CD8-positive, alpha-beta memory T cell (primary cell): ENCODE measurements around the gene CSNK2B. TPM values are rescaled to one million over a fixed set of nuclear protein-coding genes. Genes with fewer than 3 reads are reported as not detected.

ENCODE experiments used
- CTCF ChIA-PET: fragments of 350-600 bp; sonication (Branson Sonifier 250); formaldehyde crosslinking; loops from one replicate; lab custom pipeline; 2021; ENCODE audit warnings: antibody characterized with exemption; lab: Charles Lee
- POLR2A ChIA-PET: fragments of 350-600 bp; sonication (Branson Sonifier 250); formaldehyde crosslinking; loops from one replicate; lab custom pipeline; 2021; ENCODE audit warnings: antibody characterized with exemption; lab: Charles Lee
- DNase-seq, 5 donors: peaks; one replicate each; pipeline versions ENCODE4 v3.0.0 to v3.0.0-alpha.2; 2020 to 2022; ENCODE audit warnings: mixed read lengths in 1 of 5
- H3K27ac ChIP-seq: one replicate; pipeline ENCODE4 v1.7.0; 2013; ENCODE audit warnings: low read depth, mild to moderate bottlenecking, low read length, moderate library complexity
- H3K27me3 ChIP-seq: 2 replicates; pipeline ENCODE4 v1.7.0; 2013; ENCODE audit warnings: low read length, mild to moderate bottlenecking; ENCODE audit not compliant: insufficient read depth, poor library complexity, severe bottlenecking
- H3K36me3 ChIP-seq: 2 replicates; pipeline ENCODE4 v1.7.0; 2013; ENCODE audit warnings: mild to moderate bottlenecking, low read length, moderate library complexity; ENCODE audit not compliant: insufficient read depth
- H3K4me1 ChIP-seq: 2 replicates; pipeline ENCODE4 v1.7.0; 2013; ENCODE audit warnings: mild to moderate bottlenecking, low read length, moderate library complexity; ENCODE audit not compliant: insufficient read depth
- H3K4me3 ChIP-seq: 2 replicates; pipeline ENCODE4 v1.7.0; 2013; ENCODE audit warnings: mild to moderate bottlenecking, low read length
- H3K9me3 ChIP-seq: 2 replicates; pipeline ENCODE4 v1.7.0; 2013; ENCODE audit warnings: mild to moderate bottlenecking, low read length
- H3K27ac Mint-ChIP-seq, 8 donors: one replicate each; pipeline ENCODE4 v1.8.0; 2020 to 2021; ENCODE audit warnings: mixed read lengths in 8 of 8, mild to moderate bottlenecking in 6 of 8, inconsistent platforms in 3 of 8, moderate library complexity in 3 of 8
- H3K27me3 Mint-ChIP-seq, 2 donors: one replicate each; pipeline ENCODE4 v1.8.0; 2020 to 2021; ENCODE audit warnings: mixed read lengths in 2 of 2, mild to moderate bottlenecking in 1 of 2, moderate library complexity in 1 of 2
- H3K36me3 Mint-ChIP-seq, 3 donors: one replicate each; pipeline ENCODE4 v1.8.0; 2020 to 2021; ENCODE audit warnings: mixed read lengths in 3 of 3, inconsistent platforms in 1 of 3, mild to moderate bottlenecking in 1 of 3
- H3K4me1 Mint-ChIP-seq, 3 donors: one replicate each; pipeline ENCODE4 v1.8.0; 2020 to 2021; ENCODE audit warnings: mixed read lengths in 3 of 3, inconsistent platforms in 1 of 3, mild to moderate bottlenecking in 1 of 3
- H3K4me3 Mint-ChIP-seq, 7 donors: one replicate each; pipeline ENCODE4 v1.8.0; 2020 to 2021; ENCODE audit warnings: mixed read lengths in 7 of 7, mild to moderate bottlenecking in 6 of 7, moderate library complexity in 4 of 7, inconsistent platforms in 2 of 7
- H3K9me3 Mint-ChIP-seq, 5 donors: one replicate each; pipeline ENCODE4 v1.8.0; 2020 to 2022; ENCODE audit warnings: mixed read lengths in 5 of 5, mild to moderate bottlenecking in 3 of 5, moderate library complexity in 2 of 5, inconsistent platforms in 1 of 5
- polyA plus RNA-seq: library from polyadenylated mRNA; unstranded; fragments of 300-500 nt; fragmentation: Illumina TruSeq; gene quantifications from one replicate; pipeline ENCODE4 v1.2.3, GENCODE V29; 2021
- total RNA-seq, 2 experiments: library from RNA; stranded (reverse); gene quantifications; one replicate each; pipeline ENCODE4 v1.2.3, GENCODE V29; 2021

Gene CSNK2B
- total and polyA plus RNA-seq, 3 experiments from 2014 or later: 265 to 334 (median 323) TPM

DNA sequence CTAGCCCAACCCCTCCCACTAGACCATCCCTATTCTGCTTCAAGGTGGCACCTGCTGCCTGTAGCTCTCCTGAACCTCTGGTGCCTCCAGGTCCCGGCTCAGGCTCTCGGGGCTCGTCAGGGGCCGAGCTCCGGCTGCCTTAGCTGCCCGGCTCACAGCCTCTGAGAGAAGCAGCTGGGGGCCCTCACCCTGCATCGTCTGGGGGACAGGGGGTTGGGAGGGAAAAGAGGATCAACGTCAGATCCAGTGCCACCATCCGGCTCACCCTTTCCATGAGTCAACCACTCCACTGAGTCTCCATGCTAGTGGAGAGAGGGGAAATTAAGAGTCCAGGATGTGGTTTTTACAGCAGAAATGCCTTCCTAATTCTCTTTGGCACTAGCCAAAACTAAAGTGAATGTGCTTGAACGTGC is 26.4 kb upstream of the CSNK2B start:
- no peak for DNase-seq
- CTCF ChIA-PET: interaction anchor here (1.1 kb wide), 1 partner anchor 191 kb away, joined by 5 read pairs; no protein-coding TSS in a partner anchor
- peaks cover 3 to 91% (median 14%) of the 10 kb centered on the region in 3 donors for H3K36me3 Mint-ChIP-seq

DNA sequence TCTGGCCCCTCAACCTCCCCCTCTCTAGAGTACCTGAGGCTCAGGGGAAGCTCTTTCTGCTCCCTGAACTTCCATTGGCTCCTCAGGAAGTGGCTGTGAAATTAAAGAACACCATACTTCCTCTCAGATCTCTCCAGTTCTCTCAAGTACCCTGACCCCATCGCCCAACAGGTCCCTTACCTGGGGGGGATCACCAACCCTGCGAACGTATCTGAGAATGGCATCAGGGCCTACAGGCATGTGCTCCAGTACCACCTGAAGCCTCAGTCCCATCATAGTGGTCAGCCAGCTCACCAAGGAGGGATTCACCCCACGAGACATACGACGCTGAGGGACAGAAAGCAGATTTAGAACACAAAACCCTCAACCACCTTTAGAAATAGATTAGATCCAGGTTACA is 25.3 kb upstream of the CSNK2B start:
- ChIA-PET POLR2A (interaction anchor here (0.5 to 0.6 kb wide), 2 partner anchors 10 to 18 kb away, joined by 6 to 9 read pairs; no protein-coding TSS in a partner anchor), CTCF (interaction anchor here (1.1 kb wide), 1 partner anchor 189 kb away, joined by 5 read pairs; no protein-coding TSS in a partner anchor)
- Histone ChIP-seq H3K4me3 (no peak overlapping the region), H3K36me3 (peaks cover 82% of the 10 kb centered on the region), H3K9me3 (no peaks in the 10 kb centered on the region), H3K4me1 (no peaks in the 10 kb centered on the region), H3K27me3 (no peaks in the 10 kb centered on the region), H3K27ac (no peak overlapping the region)
- peaks cover 9 to 91% (median 14%) of the 10 kb centered on the region in 3 donors for H3K36me3 Mint-ChIP-seq
- peaks cover 3 to 6% (median 4%) of the 10 kb centered on the region in 3 donors for H3K4me1 Mint-ChIP-seq
- DNase-seq: no peak
- H3K9me3 Mint-ChIP-seq: no peaks in the 10 kb centered on the region
- no peak overlapping the region for H3K4me3 Mint-ChIP-seq
- no peaks in the 10 kb centered on the region for H3K27me3 Mint-ChIP-seq
- H3K27ac Mint-ChIP-seq: peak overlapping the region in 1 of 8 donors; percentile 56

More for the DNA sequence above, 26.4 kb upstream of the CSNK2B start:
- POLR2A ChIA-PET: interaction anchor here (1.4 kb wide), 1 partner anchor 12 kb away, joined by 6 read pairs; no protein-coding TSS in a partner anchor
- H3K9me3 Mint-ChIP-seq: no peaks in the 10 kb centered on the region
- H3K27ac Mint-ChIP-seq: peak overlapping the region in 4 of 8 donors; percentile 7 to 79 (median 39)
- Histone ChIP-seq H3K36me3 (peaks cover 82% of the 10 kb centered on the region), H3K9me3 (no peaks in the 10 kb centered on the region), H3K4me3 (no peak overlapping the region), H3K27ac (no peak overlapping the region), H3K4me1 (no peaks in the 10 kb centered on the region), H3K27me3 (no peaks in the 10 kb centered on the region)
- peaks cover 0 to 1% (median 0%) of the 10 kb centered on the region in 3 donors for H3K4me1 Mint-ChIP-seq
- no peak overlapping the region for H3K4me3 Mint-ChIP-seq
- no peaks in the 10 kb centered on the region for H3K27me3 Mint-ChIP-seq

DNA sequence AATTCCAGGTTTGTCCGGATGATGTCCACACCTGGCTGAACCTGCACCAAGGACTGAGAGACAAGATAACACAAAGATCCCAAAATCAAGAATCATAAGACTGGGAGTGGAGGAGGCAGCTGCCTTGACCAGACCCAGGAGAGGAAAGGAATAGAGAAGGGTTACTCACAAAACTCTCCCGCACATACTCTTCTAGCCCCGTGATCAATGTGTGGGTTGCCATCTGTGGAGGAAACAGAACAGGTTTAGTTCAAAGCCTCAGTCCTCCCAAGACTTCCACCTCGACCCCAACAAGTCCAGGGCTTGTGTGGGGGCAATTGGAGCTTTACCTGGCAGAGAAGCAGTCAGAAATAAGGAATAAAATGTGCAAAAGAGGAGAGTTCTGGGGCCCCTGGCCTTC is 24.5 kb upstream of the CSNK2B start:
- Histone ChIP-seq H3K4me3 (no peak overlapping the region), H3K9me3 (no peaks in the 10 kb centered on the region), H3K4me1 (no peaks in the 10 kb centered on the region), H3K36me3 (peaks cover 82% of the 10 kb centered on the region), H3K27ac (no peak overlapping the region), H3K27me3 (no peaks in the 10 kb centered on the region)
- Mint-ChIP-seq H3K4me3 (no peak overlapping the region), H3K36me3 (peaks cover 7 to 91% (median 14%) of the 10 kb centered on the region in 3 donors), H3K27me3 (no peaks in the 10 kb centered on the region), H3K9me3 (no peaks in the 10 kb centered on the region), H3K4me1 (peaks cover 4 to 7% (median 5%) of the 10 kb centered on the region in 3 donors), H3K27ac (peak overlapping the region in 6 of 8 donors; percentile 12 to 89 (median 44))
- CTCF ChIA-PET: no interaction called here
- no peak for DNase-seq
- POLR2A ChIA-PET: no interaction called here

DNA sequence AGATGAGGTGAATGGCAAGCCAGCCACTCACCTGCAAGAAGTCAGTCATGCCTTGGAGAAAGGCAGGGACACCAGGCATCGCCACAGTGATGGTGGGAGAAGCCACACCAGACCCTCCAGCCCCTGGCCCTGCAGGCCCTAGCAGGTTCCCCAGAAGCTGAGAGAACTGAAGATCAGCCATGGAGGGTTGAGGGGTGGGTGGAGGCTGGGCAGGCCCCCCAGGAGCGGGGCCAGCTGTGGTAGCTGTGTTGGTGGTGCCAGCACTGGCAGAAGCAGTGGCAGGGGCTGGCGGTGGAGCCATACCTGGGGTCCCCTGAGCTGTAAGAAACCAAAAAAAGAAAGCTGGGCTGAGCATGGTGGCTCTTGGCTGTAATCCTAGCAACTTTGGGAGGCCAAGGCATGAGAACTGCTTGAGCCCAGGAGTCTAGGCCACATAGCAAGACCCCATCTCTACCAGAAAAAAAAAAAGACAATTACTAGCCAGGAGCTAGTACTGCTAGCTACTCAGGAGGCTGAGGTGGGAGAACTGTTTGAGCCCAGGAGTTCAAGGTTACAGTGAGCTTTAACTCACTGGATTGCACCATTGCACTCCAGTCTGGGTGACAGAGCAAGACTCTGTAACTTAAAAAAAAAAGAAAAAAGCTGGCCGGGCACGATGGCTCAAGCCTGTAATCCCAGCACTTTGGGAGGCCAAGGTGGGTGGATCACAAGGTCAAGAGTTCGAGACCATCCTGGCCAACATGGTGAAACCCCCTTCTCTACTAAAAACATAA is 22.9 kb upstream of the CSNK2B start:
- H3K27me3 ChIP-seq: no peaks in the 10 kb centered on the region
- Mint-ChIP-seq H3K27ac (peak overlapping the region in 2 of 8 donors; percentile 7 to 66), H3K9me3 (no peaks in the 10 kb centered on the region), H3K4me1 (peaks cover 3 to 7% (median 5%) of the 10 kb centered on the region in 3 donors), H3K4me3 (no peak overlapping the region), H3K36me3 (peaks cover 7 to 90% (median 17%) of the 10 kb centered on the region in 3 donors), H3K27me3 (no peaks in the 10 kb centered on the region)
- DNase-seq: no peak
- no peaks in the 10 kb centered on the region for H3K9me3 ChIP-seq
- H3K4me3 ChIP-seq: no peak overlapping the region
- no peaks in the 10 kb centered on the region for H3K4me1 ChIP-seq
- H3K27ac ChIP-seq: no peak overlapping the region
- CTCF ChIA-PET: interaction anchor here (2.2 kb wide), 1 partner anchor 44 kb away, joined by 9 read pairs; no protein-coding TSS in a partner anchor
- peaks cover 79% of the 10 kb centered on the region for H3K36me3 ChIP-seq
- POLR2A ChIA-PET: interaction anchor here (1.1 kb wide), 1 partner anchor 172 kb away, joined by 3 read pairs; the partner anchor contains the start of gene HSPA1L

DNA sequence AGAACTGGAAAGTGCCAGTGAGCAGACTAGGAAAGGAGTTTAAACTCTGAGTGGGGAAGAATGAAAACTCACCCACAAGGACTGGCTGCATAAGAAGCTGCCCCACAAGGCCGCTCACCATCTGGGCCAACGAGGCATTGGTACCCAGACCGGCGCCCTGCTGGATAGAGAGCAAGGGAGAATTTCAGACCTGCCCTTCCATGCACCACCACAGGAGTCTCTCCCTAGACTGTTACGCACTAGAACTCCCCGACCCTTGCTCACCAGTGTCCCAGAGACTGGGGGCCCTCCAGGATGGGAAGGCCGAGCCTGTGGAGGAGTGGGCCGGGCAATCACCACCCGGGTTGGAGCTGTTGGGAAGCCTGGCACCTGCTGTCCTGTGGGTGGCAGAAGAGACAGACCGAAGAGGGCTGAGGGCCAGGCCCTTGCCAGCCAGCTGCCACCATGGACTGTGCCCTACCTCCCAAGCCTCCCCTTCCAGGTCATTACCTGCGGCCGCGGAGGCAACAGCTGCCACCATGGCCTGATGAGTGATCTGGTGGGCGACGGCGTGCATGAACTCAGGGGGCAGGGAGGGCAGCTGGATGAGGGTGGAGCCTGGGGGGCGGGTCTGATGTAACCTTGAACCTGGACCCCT is 21.9 kb upstream of the CSNK2B start:
- H3K27me3 ChIP-seq: no peaks in the 10 kb centered on the region
- H3K4me3 ChIP-seq: no peak overlapping the region
- CTCF ChIA-PET: interaction anchor here (0.7 to 2.2 kb wide), 2 partner anchors 45 to 176 kb away, joined by 3 to 9 read pairs; no protein-coding TSS in a partner anchor
- H3K9me3 ChIP-seq: no peaks in the 10 kb centered on the region
- peak overlapping the region in 1 of 8 donors; percentile 85 for H3K27ac Mint-ChIP-seq
- no peaks in the 10 kb centered on the region for H3K9me3 Mint-ChIP-seq
- no peak overlapping the region for H3K4me3 Mint-ChIP-seq
- H3K4me1 ChIP-seq: no peaks in the 10 kb centered on the region
- no peak for DNase-seq
- peaks cover 7 to 91% (median 17%) of the 10 kb centered on the region in 3 donors for H3K36me3 Mint-ChIP-seq
- H3K36me3 ChIP-seq: peaks cover 83% of the 10 kb centered on the region
- peaks cover 5 to 7% (median 6%) of the 10 kb centered on the region in 3 donors for H3K4me1 Mint-ChIP-seq
- H3K27ac ChIP-seq: no peak overlapping the region
- POLR2A ChIA-PET: interaction anchor here (1.1 kb wide), 1 partner anchor 171 kb away, joined by 3 read pairs; the partner anchor contains the start of gene HSPA1L
- H3K27me3 Mint-ChIP-seq: no peaks in the 10 kb centered on the region

DNA sequence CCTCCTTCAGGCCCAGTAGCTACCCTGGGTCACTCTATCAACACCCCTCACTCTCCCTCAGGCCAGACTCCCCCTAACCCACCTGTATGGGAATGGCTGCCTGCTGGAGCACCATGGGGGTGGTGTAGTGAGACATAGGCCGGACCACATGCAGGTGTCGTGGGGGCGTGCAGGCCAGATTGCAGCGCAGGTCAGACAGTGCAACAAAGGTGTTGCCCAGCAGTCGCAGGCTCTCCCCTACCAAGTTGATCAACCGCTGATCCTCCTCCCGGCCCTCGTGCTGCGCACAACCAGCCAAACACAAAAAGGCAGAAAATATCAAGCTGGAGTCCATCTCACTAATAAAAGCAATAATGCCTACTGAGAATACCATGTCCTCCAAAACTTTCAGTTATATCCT is 20.6 kb upstream of the CSNK2B start:
- DNase-seq: no peak
- peaks cover 13 to 18% (median 18%) of the 10 kb centered on the region in 3 donors for H3K4me1 Mint-ChIP-seq
- peaks cover 78% of the 10 kb centered on the region for H3K36me3 ChIP-seq
- peak overlapping the region in 1 of 7 donors; percentile 15 for H3K4me3 Mint-ChIP-seq
- no peak overlapping the region for H3K4me3 ChIP-seq
- H3K27me3 Mint-ChIP-seq: no peaks in the 10 kb centered on the region
- ChIA-PET POLR2A (interaction anchor here (0.5 kb wide), 1 partner anchor 22 kb away, joined by 3 read pairs; no protein-coding TSS in a partner anchor), CTCF (no interaction called here)
- H3K27ac ChIP-seq: no peak overlapping the region
- H3K27ac Mint-ChIP-seq: peak overlapping the region in 6 of 8 donors; percentile 25 to 93 (median 46)
- H3K36me3 Mint-ChIP-seq: peaks cover 7 to 89% (median 18%) of the 10 kb centered on the region in 3 donors
- no peaks in the 10 kb centered on the region for H3K9me3 Mint-ChIP-seq
- no peaks in the 10 kb centered on the region for H3K4me1 ChIP-seq
- H3K27me3 ChIP-seq: no peaks in the 10 kb centered on the region
- H3K9me3 ChIP-seq: no peaks in the 10 kb centered on the region

DNA sequence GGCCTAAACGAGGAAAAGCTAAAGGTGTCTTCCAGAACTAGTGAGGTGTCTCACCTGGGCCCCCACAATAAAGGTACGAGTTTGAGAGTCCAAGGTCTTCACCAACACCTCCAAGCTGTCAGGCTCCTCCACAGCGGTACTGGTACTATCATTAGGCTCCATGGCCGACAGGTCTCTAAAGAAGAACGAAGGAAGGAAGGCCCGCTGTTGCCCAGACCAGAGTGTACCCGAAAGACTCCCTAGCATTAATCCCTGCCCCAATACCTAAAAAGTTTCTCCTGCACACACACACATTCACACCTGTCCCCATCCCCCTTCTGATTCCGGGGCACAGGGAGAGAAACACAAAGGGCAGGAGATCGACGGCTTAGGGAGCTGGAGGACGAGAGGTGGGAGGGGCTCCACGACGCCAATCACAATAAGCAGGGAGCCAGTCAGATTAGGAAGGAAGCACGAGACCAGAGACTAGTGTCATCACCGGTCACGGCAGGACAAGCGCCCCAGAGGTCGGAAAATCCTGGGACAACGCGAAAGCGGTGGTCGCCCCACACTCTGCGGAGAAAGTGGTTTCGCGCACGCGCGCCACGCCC is 14.2 kb upstream of the CSNK2B start:
- Mint-ChIP-seq H3K9me3 (peaks cover 0 to 5% (median 0%) of the 10 kb centered on the region in 5 donors), H3K36me3 (peaks cover 0 to 71% (median 12%) of the 10 kb centered on the region in 3 donors), H3K4me3 (peak overlapping the region; percentile 90 to 99 (median 96)), H3K4me1 (peaks cover 40 to 64% (median 49%) of the 10 kb centered on the region in 3 donors), H3K27me3 (peaks cover 0 to 9% of the 10 kb centered on the region in 2 donors), H3K27ac (peak overlapping the region; percentile 95 to 100 (median 100))
- CTCF ChIA-PET: interaction anchor here (0.7 to 4.5 kb wide), 12 partner anchors 11 to 163 kb away, joined by 3 to 39 read pairs (median 4); partner anchors contain the start of genes DDAH2, GPANK1, HSPA1A and HSPA1L
- Histone ChIP-seq H3K36me3 (peaks cover 40% of the 10 kb centered on the region), H3K27ac (peak overlapping the region; percentile 94), H3K9me3 (no peaks in the 10 kb centered on the region), H3K4me3 (peak overlapping the region; percentile 97), H3K4me1 (peaks cover 20% of the 10 kb centered on the region), H3K27me3 (no peaks in the 10 kb centered on the region)
- no peak for DNase-seq
- POLR2A ChIA-PET: interaction anchor here (0.5 to 5.2 kb wide), 21 partner anchors 11 to 1439 kb away, joined by 3 to 112 read pairs (median 4); partner anchors contain the start of genes ABHD16A, C6orf47, CSNK2B and DDX39B
